Sigmoid colon (tissue), 7 donors: ENCODE measurements around the gene DNER. TPM values are rescaled to one million over a fixed set of nuclear protein-coding genes. Genes with fewer than 3 reads are reported as not detected.
"Not testable (repeated sequence)": the region's sequence is repeated elsewhere in the genome, so short reads cannot be mapped to it uniquely, and the experiment has no call there.

Source experiments
- DNase-seq: peaks from one replicate; pipeline ENCODE4 v3.0.0-alpha.2; 2019
- H3K27ac ChIP-seq, 4 donors: fragments of 200-600 bp; sonication (generic); one replicate each; pipeline ENCODE4 v1.5.1; 2016 to 2019; ENCODE audit warnings: mild to moderate bottlenecking in 1 of 4
- H3K27me3 ChIP-seq, 3 donors: fragments of 200-600 bp; sonication (generic); one replicate each; pipeline ENCODE4 v1.5.1; 2019; ENCODE audit warnings: mild to moderate bottlenecking in 1 of 3
- H3K36me3 ChIP-seq, 4 donors: fragments of 200-600 bp; sonication (generic); one replicate each; pipeline ENCODE4 v1.5.1; 2016 to 2019
- H3K4me1 ChIP-seq, 4 donors: fragments of 200-600 bp; sonication (generic); one replicate each; pipeline ENCODE4 v1.5.1; 2017 to 2019
- H3K4me3 ChIP-seq, 4 donors: fragments of 200-600 bp; sonication (generic); one replicate each; pipeline ENCODE4 v1.5.1; 2017 to 2019; ENCODE audit warnings: mild to moderate bottlenecking in 2 of 4, moderate library complexity in 1 of 4
- H3K9me3 ChIP-seq, 4 donors: fragments of 200-600 bp in 3 of 4; sonication (generic) in 3 of 4; one replicate each; pipeline versions ENCODE4 v1.5.1 to v1.6.1; 2013 to 2019
- EP300 ChIP-seq, 4 donors: sonication (generic); formaldehyde crosslinking; IDR thresholded peaks; one replicate each; pipeline ENCODE4 v1.6.1; 2017; ENCODE audit warnings: antibody characterized with exemption in 4 of 4
- POLR2A ChIP-seq, 2 donors: fragments of 450-650 bp; IDR thresholded peaks; one replicate each; pipeline ENCODE4 v1.6.1; 2016; ENCODE audit warnings: antibody characterized with exemption in 2 of 2, mild to moderate bottlenecking in 2 of 2, moderate library complexity in 2 of 2
- POLR2AphosphoS5 ChIP-seq, 4 donors: sonication (generic); formaldehyde crosslinking; IDR thresholded peaks; one replicate each; pipeline ENCODE4 v1.6.1; 2017; ENCODE audit warnings: antibody characterized with exemption in 4 of 4
- WGBS, 2 donors: extraction: QIAGEN DNeasy Blood & Tissue Kit; methylation state at CpG; one replicate each; pipeline ENCODE4 v1.1.7; 2013; 5-methylcytosine and 5-hydroxymethylcytosine counted together
- intact Hi-C: fragments of 100-400 bp; cut with DNase I; formaldehyde crosslinking; loops from one replicate; pipeline ENCODE4 v1.15.1; 2023
- polyA plus RNA-seq, 3 donors: library from polyadenylated mRNA; stranded (reverse); fragments of 200-250 nt; gene quantifications; one replicate each; pipeline ENCODE4 v1.2.3, GENCODE V29; 2013
- total RNA-seq, 4 donors: library from RNA; depleted of rRNA; stranded (reverse); fragments of >200 nt; gene quantifications; one replicate each; pipeline ENCODE4 v1.1.0, GENCODE V29; 2016
- TF ChIP-seq, protein P1 (sequence below), 4 experiments: fragments of 450-650 bp in 3 of 4; fragments of 200-600 bp in 1 of 4; IDR thresholded peaks; one replicate each; pipeline ENCODE4 v1.5.1; 2016 to 2019; ENCODE audit warnings: antibody characterized with exemption in 4 of 4, mild to moderate bottlenecking in 3 of 4, moderate library complexity in 2 of 4
- donor health status: healthy with polysubstance abuse.
- donor health status: Bipolar disorder and iron deficiency.
- donor health status: healthy.

The DNER gene
- total RNA-seq (10 to 100 TPM in 2 of 4 donors, 1 to 10 TPM in 2; 9.8 to 17.7 (median 13.6) TPM), polyA plus RNA-seq (1 to 10 TPM in 2 of 3 donors, not detected in 1; 2.7 to 3.0 TPM)

DNA sequence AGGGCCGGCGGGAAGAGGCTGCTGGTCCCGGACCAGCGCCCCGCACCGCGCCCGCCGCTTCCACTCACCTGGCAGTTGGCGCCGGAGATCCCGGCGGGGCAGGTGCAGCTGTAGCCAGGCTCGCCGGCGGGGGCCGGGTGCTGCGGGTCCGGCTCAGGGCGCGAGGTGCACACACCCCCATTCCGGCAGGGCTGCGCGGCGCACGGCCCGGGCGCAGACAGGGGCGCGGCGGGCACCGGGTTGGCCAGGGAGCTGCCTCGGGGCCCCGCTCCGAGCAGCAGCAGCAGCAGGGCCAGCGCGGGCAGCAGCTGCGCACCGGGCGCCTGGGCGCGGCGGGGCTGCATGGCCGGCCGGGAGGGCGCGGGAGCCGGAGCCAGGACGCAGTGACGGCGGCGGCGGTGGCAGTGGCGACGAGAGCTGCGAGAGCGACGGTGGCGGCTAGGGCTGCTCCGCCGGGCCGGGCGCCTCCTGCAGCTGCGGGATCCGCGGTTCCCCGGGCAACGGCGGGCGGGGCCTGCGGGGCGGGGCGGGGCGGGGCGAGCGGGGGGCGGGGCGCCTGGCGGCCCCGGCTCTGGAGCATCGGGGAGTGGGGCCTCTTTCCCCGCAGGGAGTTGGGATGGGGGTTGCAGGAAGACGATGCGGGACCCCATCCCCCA lies at the start of gene DNER:
TSS of gene DNER (minus strand) at position 476 of the 656 bp plus-strand sequence. CDS start at position 344, 132 bp downstream.
- TF ChIP-seq, protein P1, sequence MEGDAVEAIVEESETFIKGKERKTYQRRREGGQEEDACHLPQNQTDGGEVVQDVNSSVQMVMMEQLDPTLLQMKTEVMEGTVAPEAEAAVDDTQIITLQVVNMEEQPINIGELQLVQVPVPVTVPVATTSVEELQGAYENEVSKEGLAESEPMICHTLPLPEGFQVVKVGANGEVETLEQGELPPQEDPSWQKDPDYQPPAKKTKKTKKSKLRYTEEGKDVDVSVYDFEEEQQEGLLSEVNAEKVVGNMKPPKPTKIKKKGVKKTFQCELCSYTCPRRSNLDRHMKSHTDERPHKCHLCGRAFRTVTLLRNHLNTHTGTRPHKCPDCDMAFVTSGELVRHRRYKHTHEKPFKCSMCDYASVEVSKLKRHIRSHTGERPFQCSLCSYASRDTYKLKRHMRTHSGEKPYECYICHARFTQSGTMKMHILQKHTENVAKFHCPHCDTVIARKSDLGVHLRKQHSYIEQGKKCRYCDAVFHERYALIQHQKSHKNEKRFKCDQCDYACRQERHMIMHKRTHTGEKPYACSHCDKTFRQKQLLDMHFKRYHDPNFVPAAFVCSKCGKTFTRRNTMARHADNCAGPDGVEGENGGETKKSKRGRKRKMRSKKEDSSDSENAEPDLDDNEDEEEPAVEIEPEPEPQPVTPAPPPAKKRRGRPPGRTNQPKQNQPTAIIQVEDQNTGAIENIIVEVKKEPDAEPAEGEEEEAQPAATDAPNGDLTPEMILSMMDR (IDR thresholded peaks at IDR 0.05), result no peak
- TF ChIP-seq EP300 (IDR thresholded peaks at IDR 0.05), result no peak
- TF ChIP-seq POLR2A (IDR thresholded peaks at IDR 0.05), result no peak
- no peak for TF ChIP-seq POLR2AphosphoS5 (IDR thresholded peaks at IDR 0.05)
- Histone ChIP-seq H3K4me3 (peak within 1 kb of the TSS in 3 of 4 donors; percentile 25 to 50 (median 45)), H3K27ac (no peak within 1 kb of the TSS), H3K36me3 (no peaks in the 10 kb centered on the region), H3K9me3 (peaks cover 0 to 2% (median 0%) of the 10 kb centered on the region in 4 donors), H3K27me3 (peaks cover 21 to 84% (median 43%) of the 10 kb centered on the region in 3 donors), H3K4me1 (peaks cover 0 to 24% (median 21%) of the 10 kb centered on the region in 4 donors)
- intact Hi-C loops, result no loop called here
- no peak for DNase-seq
- 1% methylated on average over 84 of the region's 84 CpGs for WGBS, 2 donors

DNA sequence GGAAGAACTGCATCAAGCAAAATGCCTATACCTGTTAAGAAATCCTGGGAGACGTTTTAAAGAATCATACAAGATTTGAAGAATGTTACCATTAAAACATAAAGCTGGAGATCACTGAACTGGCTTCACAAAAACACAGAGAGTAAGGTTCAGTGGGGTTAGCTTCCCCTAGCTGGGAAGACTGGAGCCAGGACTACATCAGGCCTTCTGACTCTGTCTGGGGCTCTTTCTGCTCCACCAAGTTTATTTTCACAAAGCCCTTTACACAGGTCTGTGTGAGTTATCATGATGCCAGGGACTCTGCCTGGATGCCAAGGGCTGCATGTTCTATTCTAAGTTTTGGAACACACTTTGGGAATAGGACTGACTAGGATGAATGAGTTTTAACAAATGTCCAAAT lies 47.3 kb upstream of the DNER start:
- Histone ChIP-seq H3K36me3 (peaks cover 0 to 40% (median 13%) of the 10 kb centered on the region in 4 donors), H3K9me3 (no peaks in the 10 kb centered on the region), H3K4me3 (no peak overlapping the region), H3K27ac (no peak overlapping the region), H3K4me1 (no peaks in the 10 kb centered on the region), H3K27me3 (no peaks in the 10 kb centered on the region)
- 69 to 76% methylated on average over 1 of the region's 1 CpG for WGBS, 2 donors
- intact Hi-C loops, result no loop called here
- TF ChIP-seq POLR2A (IDR thresholded peaks at IDR 0.05), result no peak
- TF ChIP-seq, protein P1 (IDR thresholded peaks at IDR 0.05), result no peak
- DNase-seq, result no peak

- H3K27ac ChIP-seq, H3K36me3 ChIP-seq, intact Hi-C loops, H3K9me3 ChIP-seq, H3K27me3 ChIP-seq, DNase-seq, H3K4me1 ChIP-seq, H3K4me3 ChIP-seq: not testable (repeated sequence)
- 97 to 98% methylated on average over 10 of the region's 10 CpGs for WGBS, 2 donors
These were observed 43.1 kb upstream of the DNER start for GRCh38 chr2:229757462-229757861.

DNA sequence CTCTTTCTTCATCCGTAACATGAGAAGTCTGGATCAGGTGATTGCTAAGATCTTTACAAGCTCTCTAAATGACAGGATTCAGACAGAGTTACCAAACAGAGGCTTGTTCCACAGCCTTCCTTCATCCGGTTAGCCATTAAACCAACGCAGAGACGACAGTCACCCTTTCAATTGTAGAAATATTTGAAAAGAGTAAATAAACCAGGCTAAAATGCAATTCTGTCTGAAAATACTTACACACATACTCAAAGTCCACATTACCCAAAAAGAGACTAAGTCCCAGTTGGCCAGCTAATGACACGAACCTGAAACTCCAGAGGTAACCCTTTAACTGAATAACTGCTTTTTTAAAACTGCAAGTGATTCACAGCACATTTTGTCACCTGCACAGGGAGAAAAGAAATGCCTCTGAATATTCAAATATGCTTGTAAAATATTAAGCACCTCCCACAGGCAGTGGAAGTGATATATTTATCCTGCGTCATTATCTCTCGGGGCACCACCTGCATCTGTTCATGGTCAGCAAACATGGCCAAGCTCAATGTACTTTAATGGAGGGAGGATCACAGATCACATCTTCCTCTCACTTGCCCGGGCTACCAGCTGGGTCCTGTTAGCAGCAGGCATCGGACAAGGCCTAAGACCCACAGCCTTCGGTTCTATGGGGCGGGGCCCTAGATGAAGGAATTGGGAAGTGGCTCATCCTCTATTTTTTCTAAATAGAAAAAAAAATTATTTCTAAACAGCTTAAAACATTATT lies 38.8 kb upstream of the DNER start:
- intact Hi-C loops, result no loop called here
- Histone ChIP-seq H3K4me1 (no peaks in the 10 kb centered on the region), H3K27ac (no peak overlapping the region), H3K36me3 (no peaks in the 10 kb centered on the region), H3K9me3 (no peaks in the 10 kb centered on the region), H3K27me3 (no peaks in the 10 kb centered on the region), H3K4me3 (no peak overlapping the region)
- WGBS, 2 donors, result 50 to 63% methylated on average over 11 of the region's 11 CpGs
- DNase-seq, result no peak
- no peak for TF ChIP-seq EP300 (IDR thresholded peaks at IDR 0.05)

GRCh38 chr2:229749779-229750178 lies 35.4 kb upstream of the DNER start:
- no peaks in the 10 kb centered on the region for H3K4me1 ChIP-seq
- H3K27ac ChIP-seq, result no peak overlapping the region
- no peak overlapping the region for H3K4me3 ChIP-seq
- TF ChIP-seq, protein P1 (IDR thresholded peaks at IDR 0.05), result no peak
- H3K9me3 ChIP-seq, result no peaks in the 10 kb centered on the region
- intact Hi-C loops, result no loop called here
- 85 to 87% methylated on average over 6 of the region's 6 CpGs for WGBS, 2 donors
- H3K27me3 ChIP-seq, result no peaks in the 10 kb centered on the region
- no peaks in the 10 kb centered on the region for H3K36me3 ChIP-seq
- no peak for DNase-seq
